Measurements from ENCODE around the gene DNAJC8. TPM values are rescaled to one million over a fixed set of nuclear protein-coding genes. Genes with fewer than 3 reads are reported as not detected.

The DNAJC8 gene
- polyA plus RNA-seq, 5 donors = 132 to 175 (median 147) TPM

DNA sequence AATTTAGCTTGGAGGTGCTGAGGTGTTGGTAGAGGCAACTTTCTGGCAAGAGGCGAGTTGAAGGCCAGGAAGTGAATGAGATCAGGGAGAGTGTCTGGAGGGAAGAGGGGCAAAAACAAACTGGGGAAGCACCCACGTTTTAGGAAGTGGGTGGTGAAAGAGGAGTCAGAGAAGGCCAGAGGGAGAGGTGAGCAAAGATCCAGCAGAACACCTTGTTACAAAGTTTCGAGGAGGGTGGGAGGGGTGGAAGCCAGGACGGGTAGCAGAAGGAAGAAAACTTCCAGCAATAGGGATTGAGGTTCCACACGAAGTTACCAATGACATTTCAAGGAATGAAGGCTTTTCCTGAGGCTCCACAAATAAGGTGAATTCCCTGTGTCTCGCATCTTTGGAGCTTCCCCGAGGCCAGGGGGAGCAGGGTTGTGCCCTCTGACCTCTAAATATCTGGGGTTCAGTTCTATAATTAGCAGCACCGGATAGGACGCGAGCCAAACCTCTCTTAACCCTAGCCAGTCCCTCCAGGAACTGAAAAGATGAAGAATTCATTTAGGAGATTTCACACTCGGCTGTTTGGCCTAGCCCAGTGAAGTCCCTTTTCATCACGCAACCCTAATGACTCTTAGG is 25.9 kb upstream of the DNAJC8 start:
- no peak for DNase-seq

DNA sequence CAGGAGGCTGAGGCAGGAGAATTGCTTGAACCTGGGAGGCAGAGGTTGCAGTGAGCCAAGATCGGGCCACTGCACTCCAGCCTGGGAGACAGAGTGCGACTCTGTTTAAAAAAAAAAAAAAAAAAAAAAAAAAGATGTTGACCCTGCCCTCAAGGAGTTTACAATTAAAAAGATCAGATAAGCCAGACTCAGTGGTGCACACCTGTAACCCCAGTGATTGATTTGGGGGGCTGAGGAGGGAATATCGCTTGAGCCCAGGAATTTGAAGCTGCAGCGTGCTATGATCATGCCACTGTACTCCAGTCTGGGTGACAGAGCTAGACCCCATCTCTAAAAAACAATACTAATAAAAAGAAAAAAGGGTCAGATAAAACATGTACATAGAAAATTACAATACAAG is 24.9 kb upstream of the DNAJC8 start:
- no peak for DNase-seq

- DNase-seq = no peak
These were observed 23.5 kb upstream of the DNAJC8 start for GRCh38 chr1:28256197-28256827.

DNA sequence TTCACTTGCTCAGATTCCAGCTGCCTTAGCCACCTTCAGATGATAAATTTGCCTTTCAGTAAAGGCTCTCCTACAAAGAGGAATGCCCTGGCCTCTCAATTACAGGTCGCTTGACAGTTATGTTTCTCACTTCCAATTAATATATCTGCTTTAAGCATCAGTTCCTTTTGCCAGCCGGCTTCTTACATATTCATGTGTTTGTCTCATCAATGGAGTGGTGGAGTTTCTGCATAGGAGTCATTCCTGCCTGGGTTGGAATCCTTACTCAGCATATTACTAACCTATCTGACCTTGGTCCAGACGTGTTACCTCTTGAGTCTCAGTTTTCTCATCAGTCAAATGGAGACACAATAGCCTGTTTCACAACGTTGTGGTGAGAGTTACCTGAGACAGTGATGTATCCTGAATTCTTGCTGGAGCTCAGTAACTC is 17.1 kb upstream of the DNAJC8 start:
- DNase-seq = no peak

- no peak for DNase-seq
These were observed 16.4 kb upstream of the DNAJC8 start for GRCh38 chr1:28249013-28249865.

DNA sequence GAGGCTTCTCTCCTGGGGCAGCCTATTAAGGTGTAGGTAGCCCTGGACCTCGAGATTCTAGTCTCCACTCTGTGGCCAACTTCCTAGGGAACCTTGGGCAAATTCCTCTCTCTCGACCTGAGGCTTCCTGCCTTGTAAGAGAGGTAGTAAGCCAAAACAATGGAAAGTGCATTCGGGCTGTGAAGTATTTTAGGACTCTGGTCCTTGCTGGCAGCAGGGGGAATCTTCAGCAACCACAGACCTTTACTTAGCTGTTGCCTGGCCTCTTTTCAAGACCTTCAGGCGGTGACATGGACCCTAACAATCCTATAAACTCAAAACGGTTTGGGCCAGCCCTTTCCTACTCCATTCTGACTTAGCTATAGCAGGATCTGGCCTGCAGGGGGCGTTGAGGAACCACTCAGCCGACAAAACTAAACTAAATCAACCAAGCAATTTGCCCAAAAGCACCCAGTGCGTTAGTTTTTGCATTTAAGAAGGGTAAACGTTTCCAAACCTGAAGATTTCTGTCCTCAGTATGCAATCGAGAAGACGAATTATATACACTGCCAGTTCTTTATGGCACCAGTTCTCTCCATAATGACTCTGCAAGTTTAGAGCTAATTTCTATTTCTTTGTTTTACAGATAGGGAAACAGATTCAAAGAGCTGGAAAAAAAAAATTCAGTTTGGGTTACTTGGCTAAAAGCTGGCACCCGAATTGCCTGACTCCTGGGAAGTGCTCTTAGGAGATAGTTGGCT is 15.6 kb upstream of the DNAJC8 start:
- peak in 1 of 2 donors; percentile 77 for DNase-seq

DNA sequence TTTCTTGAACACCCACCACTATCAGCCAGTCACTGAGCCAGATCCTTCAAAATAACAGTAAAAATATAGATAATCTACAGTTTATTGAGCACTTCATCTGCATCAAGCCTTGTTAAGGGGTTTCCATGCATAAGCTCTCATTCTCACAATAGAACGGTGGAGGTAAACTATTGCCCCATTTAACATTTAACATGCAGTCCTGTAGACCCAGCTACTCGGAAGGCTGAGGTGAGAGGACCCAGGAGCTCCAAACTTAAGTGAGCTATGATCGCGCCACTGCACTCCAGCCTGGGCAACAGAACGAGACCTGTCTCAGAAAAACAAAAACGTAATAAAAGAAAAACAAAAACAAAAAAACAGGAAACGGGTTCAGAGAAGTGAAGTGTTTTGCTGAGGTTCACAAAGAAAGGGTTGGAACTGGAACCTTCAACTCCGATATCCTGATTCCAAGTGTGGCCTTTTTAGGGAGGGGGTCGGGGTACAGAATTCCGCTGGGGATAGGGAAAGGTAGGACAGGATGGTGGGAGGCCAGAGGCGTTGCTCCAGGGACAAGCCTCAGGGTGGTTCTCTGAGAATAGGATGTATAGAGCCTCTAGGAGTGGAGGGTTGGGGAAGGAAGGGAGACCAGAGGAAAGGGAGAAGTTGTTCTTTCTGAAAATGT is 14.9 kb upstream of the DNAJC8 start:
- no peak for DNase-seq

GRCh38 chr1:28246427-28246832 is 13.6 kb upstream of the DNAJC8 start:
- peak in 1 of 2 donors; percentile 75 for DNase-seq

- no peak for DNase-seq
These were observed 11.9 kb upstream of the DNAJC8 start for GRCh38 chr1:28244549-28245251.

- DNase-seq = peak in 1 of 2 donors; percentile 22
These were observed 11.0 kb upstream of the DNAJC8 start for GRCh38 chr1:28243685-28244311.

DNA sequence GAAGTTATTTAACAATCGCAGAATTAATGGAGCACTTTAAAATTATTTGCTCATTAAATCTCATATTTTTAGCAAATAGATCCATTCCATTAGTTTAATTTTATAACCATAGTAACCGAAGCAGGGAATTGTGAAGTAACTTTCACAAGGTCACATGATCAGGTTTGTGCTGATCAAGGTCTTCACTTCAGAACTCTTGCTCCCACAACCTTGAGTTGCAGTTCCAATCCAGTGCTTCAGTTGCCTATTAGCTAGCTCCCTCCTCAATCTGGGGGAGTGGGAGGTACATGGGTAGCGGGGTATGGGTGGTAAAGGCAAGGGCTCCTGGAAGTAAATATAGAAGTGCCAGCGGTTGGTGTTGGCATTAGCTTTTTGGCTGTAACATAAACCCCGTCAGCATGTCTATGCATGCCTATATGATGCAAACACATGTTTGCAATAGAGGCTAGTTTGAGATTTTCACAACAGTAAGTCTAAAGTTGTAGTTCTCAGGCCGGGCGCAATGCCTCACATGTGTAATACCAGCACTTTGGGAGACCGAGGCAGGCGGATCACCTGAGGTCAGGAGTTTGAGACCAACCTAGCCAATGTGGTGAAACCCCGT is 8.9 kb upstream of the DNAJC8 start:
- DNase-seq = no peak

DNA sequence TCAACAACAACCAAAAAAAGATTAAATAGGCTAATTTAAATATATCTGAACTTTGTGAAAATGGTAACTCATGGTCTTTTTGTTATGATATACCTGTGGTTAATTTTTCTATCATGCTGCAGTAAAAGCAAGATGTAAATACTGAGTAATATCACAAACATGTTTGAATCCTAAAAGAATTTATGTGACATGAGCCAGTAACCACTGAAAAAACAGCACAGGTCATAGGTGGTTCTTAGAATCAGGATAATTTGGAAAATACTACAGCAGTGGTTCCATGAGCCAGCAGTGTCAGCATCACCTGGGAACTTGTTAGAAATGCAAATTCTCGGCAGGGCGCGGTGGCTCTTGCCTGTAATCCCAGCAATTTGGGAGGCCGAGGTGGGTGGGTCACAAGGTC is 7.2 kb upstream of the DNAJC8 start:
- DNase-seq = no peak

DNA sequence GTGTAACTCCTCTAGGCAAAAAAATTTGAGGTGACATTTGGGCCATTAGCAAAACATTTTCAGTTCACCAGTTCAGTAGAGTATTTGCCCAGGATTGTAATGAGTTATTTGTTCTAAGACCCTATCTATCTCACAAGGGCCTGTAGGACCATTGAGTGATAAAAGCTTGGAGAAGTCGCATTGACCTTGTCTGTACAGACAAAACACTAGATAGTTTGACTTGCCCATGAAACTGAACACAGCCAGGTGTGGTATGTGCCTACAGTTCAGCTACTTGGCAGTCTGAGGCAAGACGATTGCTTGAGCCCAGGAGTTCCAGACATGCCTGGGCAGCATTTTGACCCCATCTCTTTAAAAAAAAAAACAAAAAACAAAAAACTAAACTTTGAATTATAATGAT is 6.2 kb upstream of the DNAJC8 start:
- no peak for DNase-seq

- DNase-seq = no peak
These were observed 4.0 kb upstream of the DNAJC8 start for GRCh38 chr1:28236656-28237322.

DNA sequence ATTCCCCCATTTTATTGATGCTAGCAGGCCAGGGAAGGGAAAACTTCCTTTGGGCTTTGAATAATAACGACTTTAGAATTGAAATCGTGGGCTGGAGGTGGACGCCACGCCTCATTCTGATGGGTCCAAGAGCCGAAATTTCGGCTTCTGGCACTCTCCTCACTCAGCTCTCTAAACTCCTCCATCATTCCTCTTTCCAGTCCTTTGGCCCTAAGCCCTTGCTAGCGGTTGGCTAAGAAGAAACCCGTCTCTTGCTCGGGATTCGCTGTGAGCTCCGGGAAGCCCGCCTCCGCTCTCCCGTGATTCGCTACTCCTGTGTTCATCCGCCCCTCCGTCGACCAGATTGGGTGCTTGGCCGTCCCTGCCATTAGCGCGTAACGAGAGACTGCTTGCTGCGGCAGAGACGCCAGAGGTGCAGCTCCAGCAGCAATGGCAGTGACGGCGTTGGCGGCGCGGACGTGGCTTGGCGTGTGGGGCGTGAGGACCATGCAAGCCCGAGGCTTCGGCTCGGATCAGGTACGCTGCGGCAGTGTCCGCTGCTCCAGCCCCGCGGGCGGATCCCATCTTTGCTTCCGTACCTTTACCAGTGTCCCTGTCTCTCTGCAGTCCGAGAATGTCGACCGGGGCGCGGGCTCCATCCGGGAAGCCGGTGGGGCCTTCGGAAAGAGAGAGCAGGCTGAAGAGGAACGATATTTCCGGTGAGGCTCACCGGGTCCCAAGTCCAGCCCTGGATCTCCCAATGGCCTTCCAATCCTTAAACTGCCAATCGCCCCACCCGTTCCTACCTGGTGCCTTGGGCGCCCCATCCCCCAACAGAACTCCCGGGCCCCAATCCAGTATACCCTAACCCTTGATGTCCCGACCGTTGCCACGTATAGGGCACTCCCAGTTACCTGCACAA is 3.2 kb upstream of the DNAJC8 start, which contains the start of gene ATP5IF1:
Gene ATP5IF1, plus strand, starts transcription at position 370 of the 901 bp plus-strand sequence. Its CDS starts 60 bp downstream, at position 430.
- DNase-seq = peak; percentile 95 to 97

DNA sequence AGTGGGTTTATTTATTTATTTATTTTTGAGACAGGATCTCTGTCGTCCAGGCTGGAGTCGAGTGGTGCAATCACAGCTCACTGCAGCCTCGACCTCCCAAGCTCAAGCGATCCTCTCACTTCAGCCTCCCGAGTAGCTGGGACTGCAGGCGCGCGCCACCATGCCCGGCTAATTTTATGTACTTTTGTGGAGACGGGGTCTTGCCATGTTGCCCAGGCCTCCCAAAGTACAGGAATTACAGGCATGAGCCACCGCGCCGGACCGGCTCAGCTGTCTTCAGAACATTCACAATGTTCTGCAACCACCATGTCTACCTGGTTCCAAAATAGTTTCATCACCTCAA is 406 bp upstream of the DNAJC8 start:
- DNase-seq = no peak

GRCh38 chr1:28229996-28230395 is 2.8 kb downstream of the DNAJC8 start:
- DNase-seq = no peak

GRCh38 chr1:28229089-28229488 is 3.7 kb downstream of the DNAJC8 start:
- no peak for DNase-seq
